AG04450 (cell line): ENCODE data around the gene SLC5A3. TPM values are rescaled to one million over a fixed set of nuclear protein-coding genes. Genes with fewer than 3 reads are reported as not detected.
A peak's percentile ranks its signal among the peaks of the same experiment; 100 is the strongest.

ENCODE experiments used
- CTCF ChIA-PET: fragments of 300-600, 350-600 bp; formaldehyde crosslinking; extraction: SDS; loops from one replicate; lab custom pipeline; 2022; ENCODE audit warnings: antibody characterized with exemption, inconsistent platforms; lab: Charles Lee
- POLR2A ChIA-PET: fragments of 350-600 bp; formaldehyde crosslinking; extraction: SDS; loops from one replicate; lab custom pipeline; 2021; ENCODE audit warnings: antibody characterized with exemption, inconsistent platforms; lab: Yijun Ruan, JAX
- DNase-seq: peaks from one replicate; pipeline ENCODE4 v3.0.0-alpha.2; 2011; ENCODE audit warnings: low read depth, low spot score
- H3K27ac ChIP-seq: one replicate; pipeline ENCODE4 v1.5.1; 2012; ENCODE audit warnings: low read depth, low read length, control low read depth
- H3K27me3 ChIP-seq: one replicate; pipeline ENCODE4 v1.6.0; 2012; ENCODE audit warnings: low read length; ENCODE audit not compliant: control insufficient read depth, insufficient read depth
- H3K4me3 ChIP-seq: 2 replicates; pipeline ENCODE4 v1.5.1; 2011; ENCODE audit warnings: mild to moderate bottlenecking, low read depth, low read length, control low read depth
- H3K9me3 ChIP-seq: 2 replicates; pipeline ENCODE4 v1.5.1; 2012; ENCODE audit warnings: low read length; ENCODE audit not compliant: control insufficient read depth, insufficient read depth
- polyA plus RNA-seq: library from polyadenylated mRNA; depleted of rRNA; stranded (reverse); fragments of >200 nt; gene quantifications from 2 replicates; pipeline ENCODE4 v1.2.3, GENCODE V29; 2011
- TF ChIP-seq, protein P1 (sequence below): IDR thresholded peaks from 2 replicates; pipeline ENCODE4 v1.5.1; 2011; ENCODE audit warnings: low read depth, low read length, control low read depth, inconsistent platforms

SLC5A3 gene
- polyA plus RNA-seq, 1 experiment, result 9.5 TPM

- POLR2A ChIA-PET, result no interaction called here
- TF ChIP-seq, protein P1, sequence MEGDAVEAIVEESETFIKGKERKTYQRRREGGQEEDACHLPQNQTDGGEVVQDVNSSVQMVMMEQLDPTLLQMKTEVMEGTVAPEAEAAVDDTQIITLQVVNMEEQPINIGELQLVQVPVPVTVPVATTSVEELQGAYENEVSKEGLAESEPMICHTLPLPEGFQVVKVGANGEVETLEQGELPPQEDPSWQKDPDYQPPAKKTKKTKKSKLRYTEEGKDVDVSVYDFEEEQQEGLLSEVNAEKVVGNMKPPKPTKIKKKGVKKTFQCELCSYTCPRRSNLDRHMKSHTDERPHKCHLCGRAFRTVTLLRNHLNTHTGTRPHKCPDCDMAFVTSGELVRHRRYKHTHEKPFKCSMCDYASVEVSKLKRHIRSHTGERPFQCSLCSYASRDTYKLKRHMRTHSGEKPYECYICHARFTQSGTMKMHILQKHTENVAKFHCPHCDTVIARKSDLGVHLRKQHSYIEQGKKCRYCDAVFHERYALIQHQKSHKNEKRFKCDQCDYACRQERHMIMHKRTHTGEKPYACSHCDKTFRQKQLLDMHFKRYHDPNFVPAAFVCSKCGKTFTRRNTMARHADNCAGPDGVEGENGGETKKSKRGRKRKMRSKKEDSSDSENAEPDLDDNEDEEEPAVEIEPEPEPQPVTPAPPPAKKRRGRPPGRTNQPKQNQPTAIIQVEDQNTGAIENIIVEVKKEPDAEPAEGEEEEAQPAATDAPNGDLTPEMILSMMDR, result no peak
- CTCF ChIA-PET, result no interaction called here
- H3K4me3 ChIP-seq, result no peak overlapping the region
- H3K27me3 ChIP-seq, result peaks cover 2% of the 10 kb centered on the region
- H3K27ac ChIP-seq, result peak overlapping the region; percentile 54
- H3K9me3 ChIP-seq, result no peaks in the 10 kb centered on the region
- DNase-seq, result peak; percentile 46
These were observed 36.2 kb upstream of the SLC5A3 start for GRCh38 chr21:34037009-34037795.

GRCh38 chr21:34039678-34040382 lies 33.5 kb upstream of the SLC5A3 start:
- ChIA-PET POLR2A (no interaction called here), CTCF (interaction anchor here (0.9 kb wide), 1 partner anchor 115 kb away, joined by 4 read pairs; no protein-coding TSS in a partner anchor)
- DNase-seq, result no peak
- Histone ChIP-seq H3K27me3 (peaks cover 2% of the 10 kb centered on the region), H3K4me3 (no peak overlapping the region), H3K9me3 (no peaks in the 10 kb centered on the region), H3K27ac (no peak overlapping the region)
- TF ChIP-seq, protein P1, result no peak

DNA sequence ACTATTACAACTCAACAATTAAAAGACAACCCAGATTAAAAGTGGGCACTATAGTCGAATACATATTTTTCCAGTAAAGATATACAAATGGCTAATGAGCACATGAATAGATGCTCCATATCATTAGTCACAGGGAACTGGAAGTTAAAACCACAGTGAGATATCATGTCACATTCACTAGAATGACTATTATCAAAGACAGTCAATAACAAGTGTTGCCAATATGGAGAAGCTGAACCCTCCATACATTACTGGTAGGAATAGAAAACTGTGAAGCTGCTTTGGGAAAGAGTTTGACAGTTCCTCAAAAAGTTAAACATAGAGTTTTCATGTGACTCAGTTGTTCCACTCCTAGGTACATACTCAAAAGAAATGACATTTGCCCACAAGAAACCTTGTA lies 30.6 kb upstream of the SLC5A3 start:
- no peak overlapping the region for H3K27ac ChIP-seq
- CTCF ChIA-PET, result no interaction called here
- H3K27me3 ChIP-seq, result no peaks in the 10 kb centered on the region
- no peak overlapping the region for H3K4me3 ChIP-seq
- H3K9me3 ChIP-seq, result peaks cover 3% of the 10 kb centered on the region; the same call in 1 of the 2 replicates
- no peak for DNase-seq
- TF ChIP-seq, protein P1, result no peak
- POLR2A ChIA-PET, result no interaction called here

DNA sequence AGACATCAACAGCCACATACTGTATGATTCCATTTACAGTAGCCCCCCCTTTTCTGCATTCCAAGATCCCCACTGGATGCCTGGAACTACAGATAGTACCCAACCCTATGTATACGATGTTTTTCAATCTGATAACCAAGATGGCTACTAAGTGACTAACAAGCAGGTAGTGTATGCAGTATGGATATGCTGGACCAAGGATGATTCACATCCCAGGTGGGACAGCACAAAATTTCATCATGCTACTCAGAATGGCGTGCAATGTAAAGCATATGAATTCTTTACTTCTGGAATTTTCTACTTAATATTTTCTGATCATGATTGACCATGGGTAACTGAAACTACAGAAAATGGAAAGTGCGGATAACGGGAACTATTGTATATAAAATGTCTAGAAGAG lies 30.0 kb upstream of the SLC5A3 start:
- Histone ChIP-seq H3K9me3 (peaks cover 3% of the 10 kb centered on the region; the same call in 1 of the 2 replicates), H3K4me3 (no peak overlapping the region), H3K27ac (no peak overlapping the region), H3K27me3 (no peaks in the 10 kb centered on the region)
- CTCF ChIA-PET, result no interaction called here
- no peak for DNase-seq
- TF ChIP-seq, protein P1, result no peak
- POLR2A ChIA-PET, result no interaction called here

- ChIA-PET POLR2A (no interaction called here), CTCF (no interaction called here)
- Histone ChIP-seq H3K27ac (no peak overlapping the region), H3K27me3 (no peaks in the 10 kb centered on the region), H3K9me3 (peaks cover 3% of the 10 kb centered on the region; the same call in 1 of the 2 replicates), H3K4me3 (no peak overlapping the region)
- TF ChIP-seq, protein P1, result no peak
- no peak for DNase-seq
These were observed 26.5 kb upstream of the SLC5A3 start for GRCh38 chr21:34046917-34047316.
